NCI-H748 (cell line): ENCODE data around the gene HDAC1.

Experiments used
- DNase-seq: peaks from one replicate; lab custom pipeline; 2025; ENCODE audit not compliant: unreplicated experiment; lab: John Stamatoyannopoulos, UW

The HDAC1 gene

GRCh38 chr1:32365445-32365844 is 73.6 kb downstream of the HDAC1 start:
- DNase-seq: no peak

- DNase-seq: no peak
These were observed 76.2 kb downstream of the HDAC1 start for GRCh38 chr1:32367912-32368635.

GRCh38 chr1:32372149-32372756 is 80.4 kb downstream of the HDAC1 start:
- DNase-seq: no peak

GRCh38 chr1:32373996-32374592 is 82.2 kb downstream of the HDAC1 start:
- DNase-seq: no peak

GRCh38 chr1:32376199-32376598 is 84.3 kb downstream of the HDAC1 start:
- no peak for DNase-seq

GRCh38 chr1:32377541-32378220 is 85.8 kb downstream of the HDAC1 start:
- DNase-seq: no peak

- DNase-seq: no peak
These were observed 88.2 kb downstream of the HDAC1 start for GRCh38 chr1:32380057-32380456.
